ENCODE results near the gene TIMM50.
"Not testable (repeated sequence)": the region's sequence is repeated elsewhere in the genome, so short reads cannot be mapped to it uniquely, and the experiment has no call there.

Gene TIMM50

DNA sequence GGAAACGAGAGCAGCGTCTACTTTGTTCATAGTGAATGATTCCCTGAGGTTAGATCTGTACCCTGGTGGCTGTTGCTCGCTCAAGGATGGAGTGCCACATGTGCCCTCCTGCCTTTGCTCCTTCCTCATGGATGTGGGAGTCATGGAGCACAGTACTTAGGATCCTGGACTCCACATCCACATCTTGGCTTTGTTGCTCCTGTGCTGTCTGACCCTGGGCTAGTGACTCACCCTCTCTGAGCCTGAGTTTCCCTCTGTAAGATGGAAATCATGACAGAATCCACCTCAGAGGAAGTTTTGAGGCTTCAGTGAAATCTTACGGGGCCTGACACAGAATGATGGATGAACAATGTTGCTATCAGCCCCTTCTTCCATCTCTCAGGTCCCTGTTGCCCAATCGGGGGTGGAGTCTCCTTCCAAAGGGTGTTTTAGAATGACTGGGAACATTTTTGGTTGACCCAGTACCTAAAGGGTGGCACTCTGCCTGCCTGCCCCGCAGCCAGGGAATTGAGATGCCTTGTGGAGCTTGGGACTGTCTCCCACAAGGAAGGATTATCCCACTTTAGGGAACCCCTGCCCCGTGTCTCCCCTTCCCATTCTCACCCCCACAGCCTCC is 9.8 kb upstream of the TIMM50 start:
- no peak for DNase-seq

GRCh38 chr19:39471756-39472536 is 8.7 kb upstream of the TIMM50 start:
- DNase-seq: peak; percentile 43

DNA sequence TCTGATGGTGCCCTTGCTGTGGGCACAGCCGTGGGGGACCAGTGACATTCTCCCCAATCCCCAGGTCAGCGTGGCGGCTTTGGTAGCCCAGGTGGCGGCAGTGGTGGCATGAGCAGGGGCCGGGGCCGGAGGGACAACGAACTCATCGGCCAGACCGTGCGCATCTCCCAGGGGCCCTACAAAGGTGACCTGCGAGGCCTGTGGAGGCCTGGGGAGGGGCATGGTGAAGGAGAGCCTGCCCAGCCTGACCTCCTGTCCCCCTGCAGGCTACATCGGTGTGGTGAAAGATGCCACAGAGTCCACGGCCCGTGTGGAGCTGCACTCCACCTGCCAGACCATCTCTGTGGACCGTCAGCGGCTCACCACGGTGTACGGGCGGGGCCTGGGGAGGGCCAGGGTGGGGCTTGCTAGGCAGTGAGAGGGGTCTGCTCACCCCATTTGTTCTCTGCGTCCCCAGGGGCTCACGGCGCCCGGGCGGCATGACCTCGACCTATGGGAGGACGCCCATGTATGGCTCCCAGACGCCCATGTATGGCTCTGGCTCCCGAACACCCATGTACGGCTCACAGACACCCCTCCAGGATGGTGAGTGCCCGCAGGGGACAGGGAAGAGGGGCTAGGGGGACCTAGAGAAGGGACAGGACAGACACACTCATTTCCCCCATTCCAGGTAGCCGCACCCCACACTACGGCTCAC is 7.7 kb upstream of the TIMM50 start:
- DNase-seq: no peak

- no peak for DNase-seq
Measured at GRCh38 chr19:39473443-39473960, 7.1 kb upstream of the TIMM50 start.

GRCh38 chr19:39474139-39474620 is 6.5 kb upstream of the TIMM50 start:
- DNase-seq: peak; percentile 84

- DNase-seq: no peak
Measured at GRCh38 chr19:39475748-39476147, 4.9 kb upstream of the TIMM50 start.

- DNase-seq: not testable (repeated sequence)
Measured at GRCh38 chr19:39479319-39479801, 1.3 kb upstream of the TIMM50 start.

DNA sequence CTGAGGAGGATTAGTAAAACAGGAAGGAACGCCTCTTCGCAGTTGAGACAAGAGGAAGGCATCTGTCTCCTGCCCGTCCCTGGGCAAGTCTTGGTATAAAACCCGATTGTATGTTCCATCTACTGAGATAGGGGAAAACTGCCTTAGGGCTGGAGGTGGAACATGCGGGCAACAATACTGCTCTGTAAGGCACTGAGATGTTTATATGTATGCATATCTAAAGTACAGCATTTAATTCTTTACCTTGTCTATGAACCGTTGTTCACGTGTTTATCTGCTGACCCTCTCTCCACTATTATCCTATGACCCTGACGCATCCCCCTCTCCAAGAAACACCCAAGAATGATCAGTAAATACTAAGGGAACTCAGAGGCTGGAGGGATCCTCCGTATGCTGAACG is 722 bp upstream of the TIMM50 start:
- DNase-seq: no peak

- DNase-seq: no peak
Measured at GRCh38 chr19:39481229-39481545, 549 bp downstream of the TIMM50 start.

GRCh38 chr19:39481676-39482075 is 1.0 kb downstream of the TIMM50 start:
- DNase-seq: no peak

DNA sequence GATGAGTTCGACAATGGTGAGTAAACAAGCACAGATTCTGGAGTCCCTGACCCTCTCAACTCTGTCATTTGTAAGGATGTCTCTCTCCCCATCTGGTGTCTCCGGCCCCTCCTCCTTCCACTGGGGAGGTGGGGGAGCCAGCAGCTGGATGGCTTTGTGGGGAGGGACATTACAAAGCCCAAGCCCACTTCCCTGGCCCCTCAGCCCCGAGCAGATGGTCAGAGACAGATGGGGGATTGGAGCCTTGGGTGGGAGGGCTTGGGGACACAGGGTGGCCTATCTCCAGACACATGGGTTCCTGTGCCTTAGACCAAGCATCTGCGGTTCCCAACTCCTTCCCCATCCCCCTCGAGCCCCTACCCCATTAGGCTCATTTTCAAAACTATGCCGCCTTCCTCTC is 2.5 kb downstream of the TIMM50 start:
- DNase-seq: no peak

DNA sequence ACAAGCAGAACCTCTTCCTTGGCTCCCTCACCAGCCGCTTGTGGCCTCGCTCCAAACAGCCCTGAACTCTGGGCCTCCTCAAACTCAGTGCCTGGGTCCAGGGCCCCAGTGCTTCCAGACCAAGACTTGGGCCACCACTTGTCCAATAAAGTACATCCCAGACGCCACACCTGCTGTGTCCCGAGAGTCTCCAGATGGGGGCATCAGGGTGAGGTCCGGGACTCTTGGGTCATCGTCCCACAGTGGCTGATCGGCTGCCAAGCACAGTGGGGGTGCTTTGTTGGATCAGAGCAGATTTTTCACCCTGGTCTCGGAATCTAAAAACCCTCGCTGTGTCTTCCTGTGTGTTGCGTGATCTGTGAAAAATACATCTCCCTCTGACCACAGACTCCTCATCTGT is 9.1 kb downstream of the TIMM50 start:
- DNase-seq: no peak

GRCh38 chr19:39492225-39492624 is 11.6 kb downstream of the TIMM50 start:
- no peak for DNase-seq

- no peak for DNase-seq
Measured at GRCh38 chr19:39492788-39493187, 12.2 kb downstream of the TIMM50 start.

- DNase-seq: no peak
Measured at GRCh38 chr19:39494661-39495060, 14.0 kb downstream of the TIMM50 start.

- no peak for DNase-seq
Measured at GRCh38 chr19:39496063-39496462, 15.4 kb downstream of the TIMM50 start.

DNA sequence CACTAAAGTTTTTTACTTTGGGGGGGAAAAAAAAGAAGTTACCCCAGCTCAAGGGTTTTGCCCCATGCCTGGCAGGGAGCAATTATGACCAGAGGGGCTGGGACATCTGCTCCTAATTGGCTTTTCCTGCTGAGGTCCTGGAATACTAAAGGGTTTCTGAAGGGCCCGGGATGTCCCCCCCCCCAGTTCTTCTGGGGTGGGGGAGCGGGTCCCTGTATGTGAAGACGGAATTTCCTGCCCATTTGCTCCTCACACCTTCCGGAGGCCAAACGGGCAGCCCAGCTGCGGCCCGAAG is 17.0 kb downstream of the TIMM50 start:
- DNase-seq: no peak

- peak; percentile 47 for DNase-seq
Measured at GRCh38 chr19:39497996-39498797, 17.6 kb downstream of the TIMM50 start.

GRCh38 chr19:39498798-39499642 is 18.4 kb downstream of the TIMM50 start, which contains the start of gene DLL3:
Gene DLL3 (plus strand): TSS chr19:39498947. CDS start chr19:39498975, 28 bp downstream.
- DNase-seq: peak; percentile 41

DNA sequence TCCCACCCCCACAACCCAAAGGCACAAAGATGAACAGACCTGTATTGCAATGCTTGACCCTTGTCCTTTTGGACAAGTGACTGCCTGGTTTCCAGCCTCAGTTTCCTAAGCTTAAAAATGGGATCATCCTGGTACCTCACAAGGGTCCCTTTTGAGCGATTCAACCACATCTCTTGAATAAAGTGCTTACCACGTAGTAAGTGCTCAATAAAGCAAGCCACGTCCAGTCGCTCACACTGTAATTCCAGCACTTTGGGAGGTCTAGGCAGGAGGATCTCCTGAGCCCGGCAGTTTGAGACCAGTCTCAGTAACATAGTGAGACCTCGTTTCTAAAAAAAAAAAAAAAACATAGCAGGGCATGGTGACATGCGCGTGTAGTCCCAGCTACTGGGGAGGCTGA is 19.3 kb downstream of the TIMM50 start:
- no peak for DNase-seq

GRCh38 chr19:39500543-39500942 is 19.9 kb downstream of the TIMM50 start:
- no peak for DNase-seq

DNA sequence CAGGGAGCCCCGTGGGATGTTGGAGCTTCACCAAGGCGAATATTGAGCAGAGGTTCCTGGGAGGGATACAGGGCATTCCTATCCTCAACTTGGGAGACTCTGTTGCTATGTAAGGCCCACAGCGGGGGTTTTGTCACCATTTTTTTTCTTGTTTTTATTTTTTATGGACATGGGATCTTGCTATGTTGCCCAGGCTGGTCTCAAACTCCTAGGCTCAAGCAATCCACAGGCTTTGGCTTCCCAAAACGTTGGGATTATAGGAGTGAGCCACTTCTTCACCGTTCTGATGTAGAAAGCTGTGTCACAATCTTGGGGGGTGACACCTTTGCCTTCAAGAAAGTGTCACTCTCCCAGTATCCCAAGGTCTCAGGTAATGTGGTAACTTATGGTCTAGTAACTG is 20.7 kb downstream of the TIMM50 start:
- DNase-seq: no peak
